GM18858 (cell line): Measurements from ENCODE around the gene RHOT1.
"Not testable (repeated sequence)": the region's sequence is repeated elsewhere in the genome, so short reads cannot be mapped to it uniquely, and the experiment has no call there.

Source experiments
- ATAC-seq: cut with Tn5 transposase; IDR thresholded peaks from one replicate; pipeline ENCODE4 v1.9.1; 2021; ENCODE audit not compliant: unreplicated experiment

Gene RHOT1

GRCh38 chr17:32222621-32223020 lies 80.3 kb downstream of the RHOT1 start:
- no peak for ATAC-seq

GRCh38 chr17:32223703-32224102 lies 81.4 kb downstream of the RHOT1 start:
- no peak for ATAC-seq

- ATAC-seq: no peak
Measured at GRCh38 chr17:32226886-32227285, 84.6 kb downstream of the RHOT1 start.

GRCh38 chr17:32227910-32228309 lies 85.6 kb downstream of the RHOT1 start:
- no peak for ATAC-seq

GRCh38 chr17:32235588-32235987 lies 93.3 kb downstream of the RHOT1 start:
- no peak for ATAC-seq

GRCh38 chr17:32239456-32239855 lies 97.2 kb downstream of the RHOT1 start:
- no peak for ATAC-seq

- no peak for ATAC-seq
Measured at GRCh38 chr17:32240750-32241149, 98.4 kb downstream of the RHOT1 start.

GRCh38 chr17:32241640-32242039 lies 99.3 kb downstream of the RHOT1 start:
- ATAC-seq: no peak

GRCh38 chr17:32249475-32249874 lies 107.2 kb downstream of the RHOT1 start:
- no peak for ATAC-seq

- ATAC-seq: no peak
Measured at GRCh38 chr17:32253117-32253611, 110.9 kb downstream of the RHOT1 start.

- no peak for ATAC-seq
Measured at GRCh38 chr17:32256012-32256700, 113.9 kb downstream of the RHOT1 start.

GRCh38 chr17:32256701-32257019 lies 114.4 kb downstream of the RHOT1 start:
- ATAC-seq: no peak

- ATAC-seq: no peak
Measured at GRCh38 chr17:32258383-32259140, 116.3 kb downstream of the RHOT1 start.

- no peak for ATAC-seq
Measured at GRCh38 chr17:32259586-32259985, 117.3 kb downstream of the RHOT1 start.

- ATAC-seq: no peak
Measured at GRCh38 chr17:32261417-32261736, 119.1 kb downstream of the RHOT1 start.

- no peak for ATAC-seq
Measured at GRCh38 chr17:32261936-32262510, 119.7 kb downstream of the RHOT1 start.

- not testable (repeated sequence) for ATAC-seq
Measured at GRCh38 chr17:32263515-32263914, 121.2 kb downstream of the RHOT1 start.

GRCh38 chr17:32264140-32264799 lies 122.0 kb downstream of the RHOT1 start:
- no peak for ATAC-seq

GRCh38 chr17:32264823-32265191 lies 122.5 kb downstream of the RHOT1 start:
- ATAC-seq: no peak

- no peak for ATAC-seq
Measured at GRCh38 chr17:32265192-32265923, 123.1 kb downstream of the RHOT1 start, which contains the start of gene RHBDL3. Gene RHBDL3, plus strand, starts transcription at chr17:32265832. Its CDS starts 358 bp downstream, at chr17:32266190.

- ATAC-seq: no peak
Measured at GRCh38 chr17:32266051-32266388, 123.7 kb downstream of the RHOT1 start.
